HepG2 (cell line): ENCODE data around the gene HECTD1. TPM values are rescaled to one million over a fixed set of nuclear protein-coding genes. Genes with fewer than 3 reads are reported as not detected.

ENCODE experiments used
- FOXM1 ChIP-seq: sonication (generic); formaldehyde crosslinking; IDR thresholded peaks from 2 replicates; pipeline ENCODE4 v1.5.0; 2020; ENCODE audit warnings: missing genetic modification reagents
- HNF1B ChIP-seq: sonication (generic); formaldehyde crosslinking; IDR thresholded peaks from 2 replicates; pipeline ENCODE4 v1.5.1; 2020; ENCODE audit warnings: mild to moderate bottlenecking, moderate library complexity, missing genetic modification reagents
- HOXD1 ChIP-seq: sonication (generic); formaldehyde crosslinking; IDR thresholded peaks from 2 replicates; pipeline ENCODE4 v1.5.0; 2020; ENCODE audit warnings: missing genetic modification reagents
- IKZF4 ChIP-seq: sonication (generic); formaldehyde crosslinking; IDR thresholded peaks from 2 replicates; pipeline ENCODE4 v1.5.1; 2020; ENCODE audit warnings: borderline replicate concordance, mild to moderate bottlenecking, low read depth, missing genetic modification reagents; ENCODE audit errors: not compliant biosample characterization
- KLF11 ChIP-seq: IDR thresholded peaks from 2 replicates; pipeline ENCODE4 v1.6.1; 2016; ENCODE audit warnings: missing compliant biosample characterization
- KLF15 ChIP-seq: sonication (generic); formaldehyde crosslinking; IDR thresholded peaks from 2 replicates; pipeline ENCODE4 v1.8.1; 2023; ENCODE audit warnings: borderline replicate concordance, mild to moderate bottlenecking, inconsistent platforms, missing genetic modification reagents, mixed read lengths
- MBD4 ChIP-seq: IDR thresholded peaks from 2 replicates; pipeline ENCODE4 v1.6.1; 2012; ENCODE audit warnings: low read length, inconsistent platforms, borderline replicate concordance
- MEIS1 ChIP-seq: sonication (generic); formaldehyde crosslinking; IDR thresholded peaks from 2 replicates; pipeline ENCODE4 v1.9.0; 2021; ENCODE audit warnings: mild to moderate bottlenecking, missing genetic modification reagents, moderate library complexity, borderline replicate concordance
- MLXIP ChIP-seq: sonication (generic); formaldehyde crosslinking; IDR thresholded peaks from 2 replicates; pipeline ENCODE4 v1.9.0; 2021; ENCODE audit warnings: missing genetic modification reagents, borderline replicate concordance
- PPARG ChIP-seq: conservative IDR thresholded peaks from 2 replicates; pipeline ENCODE4 v1.6.1; 2016; ENCODE audit warnings: missing biosample characterization, missing genetic modification reagents
- SALL1 ChIP-seq: sonication (generic); formaldehyde crosslinking; IDR thresholded peaks from 2 replicates; pipeline ENCODE4 v1.8.0; 2022; ENCODE audit warnings: mild to moderate bottlenecking, missing genetic modification reagents
- TEAD3 ChIP-seq: optimal IDR thresholded peaks from 2 replicates; pipeline ENCODE3; 2016; ENCODE audit warnings: borderline replicate concordance
- XBP1 ChIP-seq: sonication (generic); formaldehyde crosslinking; IDR thresholded peaks from 2 replicates; pipeline ENCODE4 v1.5.0; 2020; ENCODE audit warnings: missing genetic modification reagents
- ZBTB34 ChIP-seq: sonication (generic); formaldehyde crosslinking; IDR thresholded peaks from 2 replicates; pipeline ENCODE4 v1.8.0; 2022; ENCODE audit warnings: mild to moderate bottlenecking, missing genetic modification reagents
- ZNF12 ChIP-seq: sonication (generic); formaldehyde crosslinking; IDR thresholded peaks from 2 replicates; pipeline ENCODE4 v1.5.0; 2020; ENCODE audit warnings: missing genetic modification reagents
- ZNF121 ChIP-seq: sonication (generic); formaldehyde crosslinking; IDR thresholded peaks from 2 replicates; pipeline ENCODE4 v1.5.0; 2020; ENCODE audit warnings: mild to moderate bottlenecking, missing genetic modification reagents
- ZNF230 ChIP-seq: sonication (generic); formaldehyde crosslinking; IDR thresholded peaks from 2 replicates; pipeline ENCODE4 v1.4.0; 2020; ENCODE audit warnings: mild to moderate bottlenecking, missing genetic modification reagents
- ZNF24 ChIP-seq: fragments of 450-650 bp; IDR thresholded peaks from 2 replicates; pipeline ENCODE4 v1.6.1; 2017; ENCODE audit warnings: antibody characterized with exemption, mild to moderate bottlenecking
- ZNF256 ChIP-seq: sonication (generic); formaldehyde crosslinking; conservative IDR thresholded peaks from 2 replicates; pipeline ENCODE4 v1.4.0; 2020; ENCODE audit warnings: missing genetic modification reagents
- ZNF264 ChIP-seq: sonication (generic); formaldehyde crosslinking; IDR thresholded peaks from 2 replicates; pipeline ENCODE4 v1.4.0; 2020; ENCODE audit warnings: missing genetic modification reagents
- ZNF556 ChIP-seq: sonication (generic); formaldehyde crosslinking; IDR thresholded peaks from 2 replicates; pipeline ENCODE4 v1.4.0; 2020; ENCODE audit warnings: mild to moderate bottlenecking, missing genetic modification reagents, borderline replicate concordance
- ZNF557 ChIP-seq: sonication (generic); formaldehyde crosslinking; IDR thresholded peaks from 2 replicates; pipeline ENCODE4 v1.4.0; 2020; ENCODE audit warnings: missing genetic modification reagents
- ZNF569 ChIP-seq: sonication (generic); formaldehyde crosslinking; IDR thresholded peaks from 2 replicates; pipeline ENCODE4 v1.5.0; 2020; ENCODE audit warnings: mild to moderate bottlenecking, missing genetic modification reagents, moderate library complexity, borderline replicate concordance
- ZNF577 ChIP-seq: sonication (generic); formaldehyde crosslinking; IDR thresholded peaks from 2 replicates; pipeline ENCODE4 v1.4.0; 2020; ENCODE audit warnings: mild to moderate bottlenecking, low read depth, missing genetic modification reagents, borderline replicate concordance
- ZNF598 ChIP-seq: sonication (generic); formaldehyde crosslinking; IDR thresholded peaks from 2 replicates; pipeline ENCODE4 v1.5.1; 2020; ENCODE audit warnings: mild to moderate bottlenecking, missing genetic modification reagents, borderline replicate concordance
- polyA plus RNA-seq, 8 experiments: library from polyadenylated mRNA; depleted of rRNA in 3 of 8; stranded (reverse) in 7 of 8; unstranded in 1 of 8; fragments of >200 nt; fragmentation: Illumina TruSeq in 4 of 8; extraction: Trizol in 4 of 8; gene quantifications; 2 replicates each; pipeline versions ENCODE4 v1.2.1 to v1.2.3, GENCODE V29; 2011 to 2016; ENCODE audit warnings: low read depth in 4 of 8, missing spikeins in 1 of 8, mixed read lengths in 1 of 8; ENCODE audit not compliant: insufficient read depth in 1 of 8
- total RNA-seq, 5 experiments: library from RNA; depleted of rRNA; stranded (reverse); fragments of >200 nt; fragmentation: Illumina TruSeq; extraction: Trizol; gene quantifications; 2 replicates each; pipeline ENCODE4 v1.2.3, GENCODE V29; 2016; ENCODE audit warnings: low read depth in 1 of 5

Gene HECTD1
- total and polyA plus RNA-seq, 2 of the 13 experiments (the other 11 are each of a cell fraction or from before 2014, with no cell fraction given) = 312 to 560 TPM

- TF ChIP-seq TEAD3 (CRISPR knock-in tag) = no peak
- TF ChIP-seq ZBTB34 = no peak
- TF ChIP-seq IKZF4 = no peak
- no peak for TF ChIP-seq ZNF577 (CRISPR knock-in tag)
- no peak for TF ChIP-seq SALL1
- TF ChIP-seq KLF11 (CRISPR knock-in tag) = no peak
- TF ChIP-seq ZNF569 (CRISPR knock-in tag) = no peak
- no peak for TF ChIP-seq FOXM1 (CRISPR knock-in tag)
- 0 out of 2 replicates have a peak, but pooled peaks have one; percentile 47 for TF ChIP-seq MBD4
- TF ChIP-seq HOXD1 (CRISPR knock-in tag) = no peak
- 0 out of 2 replicates have a peak, but pooled peaks have one; percentile 16 for TF ChIP-seq ZNF230 (CRISPR knock-in tag)
- no peak for TF ChIP-seq ZNF264 (CRISPR knock-in tag)
- no peak for TF ChIP-seq ZNF24
- TF ChIP-seq ZNF256 (CRISPR knock-in tag) = 0 out of 2 replicates have a peak, but pooled peaks have one; percentile 69
- 0 out of 2 replicates have a peak, but pooled peaks have one; percentile 23 for TF ChIP-seq HNF1B
- TF ChIP-seq ZNF556 (CRISPR knock-in tag) = no peak
- no peak for TF ChIP-seq MLXIP (CRISPR knock-in tag)
- TF ChIP-seq MEIS1 (CRISPR knock-in tag) = no peak
- no peak for TF ChIP-seq PPARG (CRISPR knock-in tag)
- peak; percentile 83; the same call in 1 of the 2 replicates for TF ChIP-seq ZNF557 (CRISPR knock-in tag)
- no peak for TF ChIP-seq KLF15
- TF ChIP-seq XBP1 (CRISPR knock-in tag) = peak; percentile 58; the same call in 1 of the 2 replicates
- TF ChIP-seq ZNF121 = peak; percentile 90
- no peak for TF ChIP-seq ZNF598
- TF ChIP-seq ZNF12 = no peak
Measured at GRCh38 chr14:31189346-31190218, 18.0 kb downstream of the HECTD1 start (continued).
